Hepatocyte (in vitro differentiated cells): Measurements from ENCODE around the gene TUBB1. TPM values are rescaled to one million over a fixed set of nuclear protein-coding genes. Genes with fewer than 3 reads are reported as not detected.

Experiments
- DNase-seq: peaks from one replicate; pipeline ENCODE4 v3.0.0-alpha.2; 2016; ENCODE audit warnings: low spot score
- H2AFZ ChIP-seq: fragments of 200-600 bp; sonication (generic); 2 replicates; pipeline ENCODE4 v1.6.0; 2016; ENCODE audit warnings: antibody characterized with exemption, mild to moderate bottlenecking
- H3K27ac ChIP-seq: fragments of 200-600 bp; sonication (generic); 2 replicates; pipeline ENCODE4 v1.5.1; 2016; ENCODE audit warnings: mild to moderate bottlenecking
- H3K27me3 ChIP-seq: fragments of 200-600 bp; sonication (generic); 2 replicates; pipeline ENCODE4 v1.6.1; 2016
- H3K36me3 ChIP-seq: fragments of 200-600 bp; sonication (generic); replicated peaks from 2 replicates; pipeline ENCODE4 v1.5.1; 2016; ENCODE audit warnings: low read depth; ENCODE audit not compliant: insufficient read depth
- H3K4me1 ChIP-seq: fragments of 200-600 bp; sonication (generic); 2 replicates; pipeline ENCODE4 v1.5.1; 2016; ENCODE audit warnings: mild to moderate bottlenecking, moderate library complexity; ENCODE audit not compliant: insufficient read depth
- H3K4me2 ChIP-seq: fragments of 200-600 bp; sonication (generic); 2 replicates; pipeline ENCODE4 v1.6.0; 2016
- H3K4me3 ChIP-seq: fragments of 200-600 bp; sonication (generic); 2 replicates; pipeline ENCODE4 v1.5.1; 2016; ENCODE audit warnings: mild to moderate bottlenecking
- H3K79me2 ChIP-seq: fragments of 200-600 bp; sonication (generic); 2 replicates; pipeline ENCODE4 v1.6.0; 2017; ENCODE audit warnings: mild to moderate bottlenecking
- H3K9me2 ChIP-seq: fragments of 200-600 bp; sonication (generic); replicated peaks from 2 replicates; pipeline ENCODE4 v1.6.0; 2017; ENCODE audit warnings: mild to moderate bottlenecking; ENCODE audit not compliant: insufficient read depth
- H3K9me3 ChIP-seq: fragments of 200-600 bp; sonication (generic); 2 replicates; pipeline ENCODE4 v1.5.1; 2016; ENCODE audit warnings: low read depth, mild to moderate bottlenecking
- H4K20me1 ChIP-seq: fragments of 200-600 bp; sonication (generic); 2 replicates; pipeline ENCODE4 v1.6.0; 2016; ENCODE audit warnings: mild to moderate bottlenecking; ENCODE audit not compliant: insufficient read depth, poor library complexity, severe bottlenecking
- CTCF ChIP-seq: fragments of 200-600 bp; sonication (generic); IDR thresholded peaks from 2 replicates; pipeline ENCODE4 v1.5.1; 2016; ENCODE audit warnings: antibody characterized with exemption, mild to moderate bottlenecking; ENCODE audit not compliant: poor library complexity
- EZH2 ChIP-seq: fragments of 200-600 bp; sonication (generic); IDR thresholded peaks from 2 replicates; pipeline ENCODE4 v1.6.1; 2016; ENCODE audit warnings: antibody characterized with exemption, mild to moderate bottlenecking, borderline replicate concordance
- EZH2phosphoT487 ChIP-seq: fragments of 200-600 bp; sonication (generic); IDR thresholded peaks from one replicate; pipeline ENCODE4 v1.6.1; 2018; ENCODE audit warnings: antibody characterized with exemption, mild to moderate bottlenecking, low read depth, moderate library complexity; ENCODE audit not compliant: unreplicated experiment, severe bottlenecking
- WGBS: methylation state at CpG from one replicate; pipeline ENCODE4 v1.1.6; 2016; ENCODE audit warnings: low lambda C conversion rate; ENCODE audit errors: missing lambda C conversion rate; 5-methylcytosine and 5-hydroxymethylcytosine counted together
- polyA plus RNA-seq: library from polyadenylated mRNA; unstranded; fragments of >200 nt; fragmentation: Nextera tagmentation; extraction: Ambion mirVana; gene quantifications from 2 replicates; pipeline ENCODE4 v1.2.1, GENCODE V29; 2016
- total RNA-seq: library from RNA; depleted of rRNA; stranded (reverse); fragments of >200 nt; gene quantifications from 2 replicates; pipeline ENCODE4 v1.2.3, GENCODE V29; 2014

Gene TUBB1
- total and polyA plus RNA-seq, 2 experiments from 2014 or later, result 0.05 to 0.10 TPM

- Histone ChIP-seq H3K4me1 (peaks cover 27% of the 10 kb centered on the region), H3K79me2 (peaks cover 61% of the 10 kb centered on the region), H3K4me3 (no peak overlapping the region), H3K9me2 (no peaks in the 10 kb centered on the region), H4K20me1 (peaks cover under 1% of the 10 kb centered on the region), H2AFZ (no peak overlapping the region), H3K36me3 (no peaks in the 10 kb centered on the region), H3K4me2 (no peak overlapping the region), H3K27me3 (no peaks in the 10 kb centered on the region), H3K27ac (no peak overlapping the region), H3K9me3 (no peaks in the 10 kb centered on the region)
- TF ChIP-seq EZH2, result no peak
- TF ChIP-seq EZH2phosphoT487, result no peak
- no peak for TF ChIP-seq CTCF
- WGBS, result 74% methylated on average over 2 of the region's 2 CpGs
- no peak for DNase-seq
Observed at GRCh38 chr20:59033616-59034165, 14.5 kb downstream of the TUBB1 start.

GRCh38 chr20:59035381-59035780 is 16.2 kb downstream of the TUBB1 start:
- H3K9me2 ChIP-seq, result no peaks in the 10 kb centered on the region
- no peak overlapping the region for H3K4me2 ChIP-seq
- H3K36me3 ChIP-seq, result no peaks in the 10 kb centered on the region
- H4K20me1 ChIP-seq, result no peaks in the 10 kb centered on the region
- no peaks in the 10 kb centered on the region for H3K9me3 ChIP-seq
- H3K4me1 ChIP-seq, result peaks cover 18% of the 10 kb centered on the region
- no peak for TF ChIP-seq EZH2
- TF ChIP-seq EZH2phosphoT487, result no peak
- no peak for TF ChIP-seq CTCF
- no peak for DNase-seq
- no peaks in the 10 kb centered on the region for H3K27me3 ChIP-seq
- H3K79me2 ChIP-seq, result peaks cover 63% of the 10 kb centered on the region
- no peak overlapping the region for H3K4me3 ChIP-seq
- no peak overlapping the region for H3K27ac ChIP-seq
- H2AFZ ChIP-seq, result no peak overlapping the region
- 98% methylated on average over 3 of the region's 3 CpGs for WGBS

GRCh38 chr20:59037386-59037785 is 18.2 kb downstream of the TUBB1 start:
- WGBS, result 95% methylated on average over 12 of the region's 12 CpGs
- H3K4me2 ChIP-seq, result no peak overlapping the region
- H2AFZ ChIP-seq, result no peak overlapping the region
- H4K20me1 ChIP-seq, result no peaks in the 10 kb centered on the region
- TF ChIP-seq EZH2 (no peak), EZH2phosphoT487 (no peak), CTCF (no peak)
- peaks cover 10% of the 10 kb centered on the region for H3K4me1 ChIP-seq
- no peaks in the 10 kb centered on the region for H3K36me3 ChIP-seq
- DNase-seq, result no peak
- H3K9me2 ChIP-seq, result no peaks in the 10 kb centered on the region
- H3K4me3 ChIP-seq, result no peak overlapping the region
- H3K27me3 ChIP-seq, result no peaks in the 10 kb centered on the region
- peaks cover 64% of the 10 kb centered on the region for H3K79me2 ChIP-seq
- H3K27ac ChIP-seq, result no peak overlapping the region
- H3K9me3 ChIP-seq, result no peaks in the 10 kb centered on the region
